Neural crest cell (in vitro differentiated cells): ENCODE measurements around the gene ZNF710. TPM values are rescaled to one million over a fixed set of nuclear protein-coding genes. Genes with fewer than 3 reads are reported as not detected.
"Not testable (repeated sequence)": the region's sequence is repeated elsewhere in the genome, so short reads cannot be mapped to it uniquely, and the experiment has no call there.

Experiments
- DNase-seq: peaks from one replicate; pipeline ENCODE4 v3.0.0; 2021; ENCODE audit warnings: low read depth, mixed read lengths, low spot score
- H3K27ac Mint-ChIP-seq: one replicate; pipeline ENCODE4 v1.8.0; 2021; ENCODE audit warnings: mild to moderate bottlenecking, mixed read lengths; ENCODE audit not compliant: unreplicated experiment
- H3K27me3 Mint-ChIP-seq: 2 replicates; pipeline ENCODE4 v1.8.0; 2021; ENCODE audit warnings: low read depth, mild to moderate bottlenecking, mixed read lengths
- H3K36me3 Mint-ChIP-seq: 2 replicates; pipeline ENCODE4 v1.8.0; 2021; ENCODE audit warnings: low read depth, mild to moderate bottlenecking, mixed read lengths
- H3K4me1 Mint-ChIP-seq: 2 replicates; pipeline ENCODE4 v1.8.0; 2021; ENCODE audit warnings: mixed read lengths
- H3K4me3 Mint-ChIP-seq: one replicate; pipeline ENCODE4 v1.8.0; 2021; ENCODE audit warnings: mild to moderate bottlenecking, mixed read lengths
- H3K9me3 Mint-ChIP-seq: 2 replicates; pipeline ENCODE4 v1.8.0; 2021; ENCODE audit warnings: mixed read lengths
- CTCF ChIP-seq: fragments of 200-600 bp; sonication (generic); conservative IDR thresholded peaks from 2 replicates; pipeline ENCODE4 v1.5.0; 2021; ENCODE audit warnings: antibody characterized with exemption, mild to moderate bottlenecking
- total RNA-seq: library from RNA; stranded (reverse); gene quantifications from 2 replicates; pipeline ENCODE4 v1.2.1, GENCODE V29; 2021

Gene ZNF710
- total RNA-seq, 1 donor from 2014 or later: 64.4 TPM

- Mint-ChIP-seq H3K4me1 (peaks cover 36% of the 10 kb centered on the region), H3K9me3 (no peaks in the 10 kb centered on the region), H3K4me3 (no peak overlapping the region), H3K27me3 (no peaks in the 10 kb centered on the region), H3K36me3 (no peaks in the 10 kb centered on the region), H3K27ac (no peak overlapping the region)
- DNase-seq: no peak
- no peak for TF ChIP-seq CTCF
Measured at GRCh38 chr15:90065682-90066049, 64.5 kb downstream of the ZNF710 start.

GRCh38 chr15:90067181-90067952, 66.2 kb downstream of the ZNF710 start:
- Mint-ChIP-seq H3K27ac (no peak overlapping the region), H3K4me1 (peaks cover 28% of the 10 kb centered on the region), H3K9me3 (no peaks in the 10 kb centered on the region), H3K4me3 (no peak overlapping the region), H3K36me3 (peaks cover 3% of the 10 kb centered on the region), H3K27me3 (peaks cover 2% of the 10 kb centered on the region)
- no peak for DNase-seq
- TF ChIP-seq CTCF: no peak

- no peak overlapping the region for H3K27ac Mint-ChIP-seq
- no peak for TF ChIP-seq CTCF
- no peak overlapping the region for H3K4me3 Mint-ChIP-seq
Measured at GRCh38 chr15:90067953-90068606, 67.0 kb downstream of the ZNF710 start.

GRCh38 chr15:90070623-90071022, 69.5 kb downstream of the ZNF710 start:
- not testable (repeated sequence) for H3K36me3 Mint-ChIP-seq, DNase-seq, H3K4me1 Mint-ChIP-seq, H3K9me3 Mint-ChIP-seq, H3K27ac Mint-ChIP-seq, H3K4me3 Mint-ChIP-seq, H3K27me3 Mint-ChIP-seq

More at GRCh38 chr15:90067953-90068606, 67.0 kb downstream of the ZNF710 start:
- Mint-ChIP-seq H3K4me1 (peaks cover 22% of the 10 kb centered on the region), H3K9me3 (no peaks in the 10 kb centered on the region), H3K36me3 (peaks cover 3% of the 10 kb centered on the region), H3K27me3 (peaks cover 2% of the 10 kb centered on the region)
- DNase-seq: no peak

- DNase-seq: peak; percentile 66
- peak; percentile 89 for TF ChIP-seq CTCF
- Mint-ChIP-seq H3K36me3 (peaks cover 7% of the 10 kb centered on the region), H3K27me3 (peaks cover 2% of the 10 kb centered on the region), H3K4me3 (peak overlapping the region; percentile 77), H3K9me3 (no peaks in the 10 kb centered on the region), H3K27ac (no peak overlapping the region), H3K4me1 (peaks cover 9% of the 10 kb centered on the region)
Measured at GRCh38 chr15:90071220-90071807, 70.2 kb downstream of the ZNF710 start.
